ENCODE results near the gene LAMB1. TPM values are rescaled to one million over a fixed set of nuclear protein-coding genes. Genes with fewer than 3 reads are reported as not detected.

The LAMB1 gene
- total RNA-seq, 1 donor from 2014 or later: 104 TPM

GRCh38 chr7:108007762-108008161 is 4.8 kb upstream of the LAMB1 start:
- ATAC-seq: no peak
- H3K4me3 ChIP-seq: no peak overlapping the region
- intact Hi-C loops (cut with DNase I): no loop called here
- TF ChIP-seq CTCF (IDR thresholded peaks at IDR 0.05): no peak
- DNase-seq: no peak
- H3K36me3 ChIP-seq: no peaks in the 10 kb centered on the region
- H3K9me3 ChIP-seq: no peaks in the 10 kb centered on the region
- H3K27ac ChIP-seq: no peak overlapping the region
- peaks cover 17% of the 10 kb centered on the region for H3K27me3 ChIP-seq (ENCODE audit: low read depth)
- H3K4me1 ChIP-seq: peaks cover 17% of the 10 kb centered on the region

GRCh38 chr7:108007261-108007660 is 4.3 kb upstream of the LAMB1 start:
- H3K27ac ChIP-seq: no peak overlapping the region
- H3K27me3 ChIP-seq (ENCODE audit: low read depth): peaks cover 22% of the 10 kb centered on the region
- H3K9me3 ChIP-seq: no peaks in the 10 kb centered on the region
- intact Hi-C loops (cut with DNase I): no loop called here
- peaks cover 22% of the 10 kb centered on the region for H3K4me1 ChIP-seq
- no peak for ATAC-seq
- H3K36me3 ChIP-seq: no peaks in the 10 kb centered on the region
- no peak for TF ChIP-seq CTCF (IDR thresholded peaks at IDR 0.05)
- no peak overlapping the region for H3K4me3 ChIP-seq
- DNase-seq: no peak

GRCh38 chr7:108004220-108005142 is 1.5 kb upstream of the LAMB1 start:
- DNase-seq (no peak), ATAC-seq (no peak)
- intact Hi-C loops (cut with DNase I): no loop called here
- H3K36me3 ChIP-seq: no peaks in the 10 kb centered on the region
- no peaks in the 10 kb centered on the region for H3K9me3 ChIP-seq
- H3K27me3 ChIP-seq (ENCODE audit: low read depth): peaks cover 34% of the 10 kb centered on the region
- H3K4me3 ChIP-seq: no peak overlapping the region
- peaks cover 48% of the 10 kb centered on the region for H3K4me1 ChIP-seq
- H3K27ac ChIP-seq: no peak overlapping the region
- TF ChIP-seq CTCF (IDR thresholded peaks at IDR 0.05): no peak

GRCh38 chr7:108003599-108003935 is 606 bp upstream of the LAMB1 start:
- no peak for ATAC-seq
- peaks cover 34% of the 10 kb centered on the region for H3K27me3 ChIP-seq (ENCODE audit: low read depth)
- H3K4me1 ChIP-seq: peaks cover 48% of the 10 kb centered on the region
- DNase-seq: no peak
- TF ChIP-seq CTCF (IDR thresholded peaks at IDR 0.05): no peak
- peak overlapping the region; percentile 82 for H3K27ac ChIP-seq
- peak overlapping the region; percentile 69 for H3K4me3 ChIP-seq
- no peaks in the 10 kb centered on the region for H3K36me3 ChIP-seq
- H3K9me3 ChIP-seq: no peaks in the 10 kb centered on the region
- intact Hi-C loops (cut with DNase I): no loop called here

- no peaks in the 10 kb centered on the region for H3K36me3 ChIP-seq
- peaks cover 48% of the 10 kb centered on the region for H3K4me1 ChIP-seq
- H3K27ac ChIP-seq: peak overlapping the region; percentile 82
- DNase-seq (no peak), ATAC-seq (peak; percentile 42 to 54)
- H3K27me3 ChIP-seq (ENCODE audit: low read depth): peaks cover 34% of the 10 kb centered on the region
- no peaks in the 10 kb centered on the region for H3K9me3 ChIP-seq
- intact Hi-C loops (cut with DNase I): no loop called here
- peak overlapping the region; percentile 69 for H3K4me3 ChIP-seq
- TF ChIP-seq CTCF (IDR thresholded peaks at IDR 0.05): no peak
Observed at GRCh38 chr7:108001764-108002725, 916 bp downstream of the LAMB1 start.

Data from lower lobe of right lung (tissue), 2 donors.